GM18868 (cell line): Measurements from ENCODE around the gene NXN.
"Not testable (repeated sequence)": the region's sequence is repeated elsewhere in the genome, so short reads cannot be mapped to it uniquely, and the experiment has no call there.

Experiments
- ATAC-seq: cut with Tn5 transposase; IDR thresholded peaks from one replicate; pipeline ENCODE4 v1.9.1; 2021; ENCODE audit warnings: mild to moderate bottlenecking, moderate library complexity; ENCODE audit not compliant: unreplicated experiment

The NXN gene

DNA sequence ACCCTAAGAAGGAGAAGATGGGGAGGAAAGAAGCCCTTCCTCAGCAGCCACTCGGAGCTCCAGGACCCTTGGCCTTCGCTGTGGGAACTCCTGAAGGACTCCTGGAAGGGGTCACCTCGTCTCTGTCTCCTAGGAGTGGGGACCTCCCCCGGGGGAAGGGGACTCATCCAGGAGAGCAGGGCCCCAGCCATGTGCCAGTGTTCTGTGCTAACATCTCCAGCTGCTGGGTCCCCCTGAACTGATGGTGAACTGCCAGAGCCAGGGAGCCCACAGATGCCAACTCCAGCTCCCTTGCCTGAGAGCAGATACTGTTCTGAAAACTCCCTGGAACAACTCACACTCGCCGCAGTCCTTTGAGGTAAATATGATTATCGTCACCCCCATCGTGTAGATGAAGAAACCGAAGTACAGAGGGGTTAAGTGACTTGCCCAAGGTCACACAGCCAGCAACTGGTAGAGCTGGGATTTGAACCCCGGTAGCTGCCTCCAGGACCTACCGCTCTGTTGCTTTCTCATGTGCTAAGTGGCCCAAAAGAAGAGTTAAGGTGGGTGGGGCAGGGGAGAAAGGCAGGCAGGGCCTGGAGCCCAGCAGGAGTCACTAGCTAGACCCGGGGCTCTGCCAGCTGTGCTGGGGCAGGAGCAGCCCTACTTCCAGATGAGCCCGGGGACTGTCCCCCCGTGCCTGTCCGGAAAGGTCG lies 27.9 kb upstream of the NXN start:
- ATAC-seq: no peak

DNA sequence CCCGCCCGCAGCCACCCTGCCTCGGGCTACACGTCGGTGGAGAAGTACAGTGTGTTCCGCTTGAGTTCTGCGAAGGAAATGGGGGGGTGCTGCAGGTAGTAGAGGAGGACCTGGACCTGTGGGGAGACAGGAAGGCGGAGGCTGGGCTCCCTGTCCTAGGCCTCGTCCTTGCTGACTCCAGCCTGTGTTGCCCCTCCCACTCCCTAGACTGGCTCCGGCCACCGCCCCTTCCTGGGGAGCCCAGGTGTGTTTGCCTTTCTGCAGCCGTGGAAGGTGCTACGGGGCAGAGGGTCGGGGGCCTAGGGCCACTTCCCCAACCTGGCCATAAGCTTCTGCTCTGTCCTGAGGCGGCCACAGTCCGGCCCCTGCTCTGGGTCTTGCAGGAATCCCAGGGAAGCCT lies 26.5 kb upstream of the NXN start:
- no peak for ATAC-seq

DNA sequence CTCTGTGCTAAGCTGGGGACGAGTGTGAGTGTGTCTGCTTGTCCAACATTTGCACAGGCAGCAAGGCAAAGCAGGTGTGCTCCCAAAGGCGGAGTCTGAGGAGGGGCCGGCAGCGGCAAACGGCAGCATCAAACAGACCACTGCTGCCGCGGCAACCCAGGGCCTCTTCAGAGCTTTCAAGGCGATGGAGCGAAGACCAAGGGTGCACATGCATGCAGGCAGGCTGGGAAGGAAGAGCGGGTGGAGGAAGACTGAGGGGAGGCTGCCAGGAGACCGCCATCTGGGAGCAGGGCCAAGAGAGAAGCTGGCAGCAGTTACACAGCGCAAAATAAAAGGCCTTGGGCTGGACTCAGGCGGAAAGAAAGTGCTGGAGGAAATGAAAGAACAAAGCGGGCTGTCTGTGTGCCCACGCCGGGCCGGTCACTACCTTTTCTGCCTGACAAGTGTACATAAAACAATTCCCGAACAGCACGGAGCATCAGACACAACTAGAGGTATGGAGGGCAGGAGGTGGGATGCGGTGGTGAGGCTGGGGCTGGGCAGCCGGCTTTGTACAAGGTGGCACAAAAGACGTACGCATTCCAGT lies 25.9 kb upstream of the NXN start:
- no peak for ATAC-seq

DNA sequence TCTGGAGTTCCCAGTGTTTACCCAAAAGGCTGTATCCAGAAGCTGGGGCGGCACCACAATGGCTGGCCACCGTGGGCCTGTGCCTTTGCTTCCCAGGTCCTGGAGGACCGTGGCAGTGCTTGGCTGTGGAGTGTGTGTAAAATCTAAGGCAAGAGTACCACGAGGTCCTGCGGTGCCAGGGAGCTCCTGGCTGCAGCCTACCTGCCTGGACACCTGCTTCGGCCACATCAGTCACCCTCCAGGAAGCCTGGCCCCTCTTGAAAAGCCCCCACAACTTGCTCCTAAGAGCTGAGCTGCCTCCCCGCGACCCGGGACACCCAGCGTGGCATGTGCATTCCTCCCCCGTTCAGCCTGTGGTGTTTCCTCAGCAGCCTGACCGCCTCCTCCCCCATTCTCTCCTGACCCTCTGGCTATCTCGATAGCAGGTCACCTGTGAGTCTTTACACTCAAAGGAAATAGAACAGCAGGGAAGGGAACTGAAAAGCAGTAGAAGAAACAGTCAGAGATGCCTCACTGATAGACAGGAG lies 25.3 kb upstream of the NXN start:
- no peak for ATAC-seq

DNA sequence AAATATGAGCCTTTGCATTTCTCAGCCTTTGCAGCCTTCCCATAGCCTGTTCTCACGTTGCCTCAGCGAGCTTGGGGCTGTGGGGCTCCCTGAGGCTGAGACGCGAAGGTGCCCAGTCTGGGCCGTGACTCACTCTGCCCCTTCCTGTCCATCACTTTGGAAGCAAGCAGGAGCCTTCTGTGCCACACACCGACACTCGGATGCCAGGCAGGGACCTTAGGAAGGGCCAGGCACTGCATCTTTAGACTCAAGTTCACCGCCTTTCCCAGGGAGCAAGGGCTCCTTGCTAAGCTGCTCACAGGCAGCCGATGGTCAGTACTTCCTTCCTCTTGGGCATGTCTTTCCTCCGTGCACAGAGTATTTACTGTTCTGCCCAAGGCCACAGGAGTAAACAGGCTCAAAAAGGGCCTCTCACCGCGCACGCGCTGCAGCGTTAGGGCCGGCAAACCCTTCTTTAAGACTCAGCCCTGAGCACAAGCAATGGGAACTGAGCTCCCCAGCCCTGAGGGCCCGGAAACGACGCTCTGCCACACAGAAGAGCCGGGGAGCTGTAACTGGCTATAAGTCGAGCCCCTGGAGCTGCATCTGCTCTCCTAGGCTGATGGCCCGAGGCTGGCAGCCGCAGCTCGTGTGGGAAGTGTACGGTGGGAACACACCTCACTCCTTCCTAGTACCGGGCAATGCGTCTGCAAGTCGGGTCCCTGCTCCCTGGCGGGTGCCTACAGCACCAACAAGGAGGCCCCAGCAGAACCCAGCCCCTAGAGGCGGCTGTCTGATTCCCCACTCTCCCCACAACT lies 24.6 kb upstream of the NXN start:
- ATAC-seq: no peak

DNA sequence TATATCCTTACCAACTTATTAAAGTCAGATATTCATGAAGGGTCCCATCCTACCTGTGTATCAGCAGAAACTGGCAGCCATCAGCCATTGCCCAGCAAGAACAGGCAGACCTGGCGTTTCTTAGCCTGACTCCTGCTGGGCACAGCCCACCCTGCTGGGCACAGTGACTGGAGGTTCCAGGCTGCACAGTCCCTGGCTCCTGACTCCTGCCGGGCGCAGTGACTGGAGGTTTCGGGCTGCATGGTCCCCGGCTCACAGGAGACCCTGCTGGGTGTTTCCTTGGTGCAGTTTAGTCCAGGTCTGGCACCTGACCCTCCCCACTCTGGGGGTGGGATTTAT lies 24.0 kb upstream of the NXN start:
- ATAC-seq: no peak

DNA sequence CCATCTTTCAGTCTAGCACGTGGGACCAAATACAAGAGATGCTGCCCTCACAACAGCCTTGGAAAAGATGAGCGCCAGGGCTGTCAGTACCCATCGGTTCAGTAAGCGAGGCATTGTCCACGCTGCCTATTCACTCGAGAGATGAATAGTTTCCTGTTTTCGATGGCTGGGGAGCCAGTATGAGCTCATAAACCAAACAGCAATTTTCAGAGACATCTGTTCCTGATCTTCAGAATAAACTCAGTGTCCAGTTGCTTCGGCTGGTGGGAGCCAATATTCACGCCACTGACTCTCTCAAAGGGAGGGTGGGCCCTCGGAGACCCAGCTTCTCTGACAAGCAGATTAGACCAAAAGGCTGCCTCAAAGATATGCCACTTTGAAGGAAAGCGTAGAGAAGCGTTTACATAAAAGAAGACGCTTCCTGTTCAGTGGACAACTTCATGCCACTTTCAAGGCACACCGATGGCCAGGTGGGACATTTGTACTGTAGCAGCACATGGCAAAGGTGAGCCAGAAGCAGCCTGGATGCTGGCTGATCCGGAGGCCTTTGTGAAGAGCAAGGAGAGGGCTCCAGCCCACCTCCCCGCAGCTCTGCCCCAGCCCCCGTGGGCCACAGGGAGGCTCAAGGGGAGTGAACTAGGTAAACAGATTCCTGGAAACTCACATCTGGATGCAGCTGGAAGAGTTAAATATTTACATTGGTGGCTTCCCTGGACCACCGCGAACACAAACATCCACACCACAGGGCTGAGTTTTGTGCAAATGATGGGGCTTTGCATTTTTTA lies 23.4 kb upstream of the NXN start:
- ATAC-seq: no peak

DNA sequence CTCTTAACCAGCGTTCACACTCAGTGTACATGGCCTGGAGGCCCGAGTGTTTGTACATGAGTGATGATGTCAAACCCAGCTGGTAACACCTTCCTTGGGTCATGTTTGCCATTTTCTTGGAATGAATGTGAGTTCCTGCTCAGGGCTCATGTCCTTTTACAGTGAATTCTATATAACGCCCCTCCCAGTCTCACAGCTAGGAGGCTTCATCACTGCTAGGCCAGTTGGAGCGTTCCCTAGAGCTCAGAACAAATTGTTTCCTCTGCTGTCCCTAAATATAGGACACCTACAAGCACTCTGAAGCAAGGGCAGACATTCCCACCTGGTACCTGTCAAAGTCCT lies 22.8 kb upstream of the NXN start:
- no peak for ATAC-seq

DNA sequence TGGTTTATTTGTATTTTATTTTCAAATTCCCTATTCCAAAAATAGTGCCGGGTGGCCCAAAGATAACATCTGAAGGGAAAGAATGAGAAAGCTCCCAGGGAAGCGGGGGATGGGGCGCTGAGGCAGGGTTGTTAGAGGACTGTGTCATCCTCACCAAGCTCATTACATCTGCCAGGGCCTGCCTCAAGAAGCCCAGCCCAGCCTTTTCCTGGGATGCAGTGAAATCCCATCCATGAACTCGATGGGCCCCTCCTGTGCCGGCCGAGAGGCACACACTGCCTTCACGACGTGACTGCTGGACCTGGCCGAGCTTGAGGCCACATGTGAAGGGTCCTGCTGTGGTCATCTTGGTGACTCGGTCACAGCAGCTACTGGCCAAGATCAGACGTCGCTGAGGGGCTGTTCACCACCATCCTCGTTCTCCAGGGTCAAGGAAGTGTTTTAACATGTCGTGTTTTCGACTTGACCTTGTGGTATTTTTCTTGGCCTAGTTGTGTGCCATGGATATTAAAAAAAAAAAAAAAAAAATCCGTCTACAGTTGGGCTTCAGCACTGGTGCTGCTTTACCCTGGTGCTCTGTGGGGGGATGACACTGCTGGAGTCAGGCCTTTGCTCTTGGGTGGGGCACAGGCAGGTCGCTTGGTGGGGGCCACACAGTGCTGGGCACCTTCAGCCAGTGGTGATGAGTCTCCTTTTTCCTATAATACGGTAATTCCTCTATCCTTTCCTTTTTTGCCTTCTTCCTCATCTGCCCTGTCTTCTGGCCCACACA lies 22.2 kb upstream of the NXN start:
- no peak for ATAC-seq

DNA sequence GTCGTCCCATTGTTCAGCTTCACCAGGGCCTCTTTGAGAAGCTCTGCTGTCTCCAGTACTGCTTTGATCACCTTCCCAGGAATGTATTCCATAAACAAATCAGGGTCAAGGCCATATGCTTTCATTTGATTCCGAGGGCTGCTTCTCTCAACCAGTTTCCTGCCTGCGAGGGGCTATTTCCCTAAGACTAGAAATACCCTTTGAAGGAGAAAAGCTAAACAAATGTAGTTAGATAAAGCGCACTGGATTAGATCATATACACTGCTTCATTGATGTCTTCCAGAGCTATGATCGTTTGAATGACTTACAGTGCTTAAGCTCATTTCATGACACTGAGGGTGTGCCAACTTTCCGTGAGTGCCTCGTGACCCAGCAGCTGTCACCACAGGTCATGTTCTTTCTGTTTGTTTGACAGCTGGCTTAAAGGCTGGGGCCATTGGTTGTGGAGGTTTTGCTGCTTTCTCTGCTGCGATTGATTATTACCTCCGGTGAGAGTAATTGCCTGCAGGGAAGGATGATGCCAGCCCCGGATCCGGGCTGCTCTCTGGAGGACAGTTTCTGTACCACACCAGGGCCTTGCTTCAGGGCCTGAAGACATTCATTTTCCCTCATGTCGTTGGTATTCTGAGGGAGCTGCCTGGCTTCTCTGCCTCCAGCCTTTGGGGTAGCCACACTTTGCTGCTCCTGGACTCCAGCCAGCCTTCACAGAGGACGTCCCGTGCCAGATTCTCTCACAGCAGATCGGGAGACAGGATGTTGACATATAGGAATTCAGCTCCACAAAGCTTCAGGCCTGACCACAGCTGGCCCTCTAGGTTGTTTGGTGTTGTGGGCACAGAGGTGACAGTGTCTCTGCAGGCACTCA lies 21.3 kb upstream of the NXN start:
- no peak for ATAC-seq

DNA sequence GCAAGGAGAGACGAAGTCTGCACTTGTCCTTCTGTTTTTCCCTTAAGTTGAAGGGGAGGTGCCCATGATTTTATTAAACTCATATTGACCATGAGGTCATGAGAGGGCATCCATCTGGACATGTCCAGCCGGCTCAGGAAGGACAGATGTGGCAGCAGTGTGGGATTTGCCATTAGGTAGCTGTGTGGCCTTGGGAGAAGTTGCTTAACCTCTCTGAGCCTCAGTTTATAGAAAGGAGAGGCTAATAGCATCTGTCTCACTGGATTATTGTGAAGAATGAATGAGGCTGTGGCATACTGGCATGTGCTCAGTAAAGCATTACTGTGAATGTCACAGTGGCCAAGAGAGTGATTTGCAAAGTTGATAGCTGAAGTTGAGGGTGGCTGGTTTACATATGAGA lies 18.5 kb upstream of the NXN start:
- ATAC-seq: no peak

DNA sequence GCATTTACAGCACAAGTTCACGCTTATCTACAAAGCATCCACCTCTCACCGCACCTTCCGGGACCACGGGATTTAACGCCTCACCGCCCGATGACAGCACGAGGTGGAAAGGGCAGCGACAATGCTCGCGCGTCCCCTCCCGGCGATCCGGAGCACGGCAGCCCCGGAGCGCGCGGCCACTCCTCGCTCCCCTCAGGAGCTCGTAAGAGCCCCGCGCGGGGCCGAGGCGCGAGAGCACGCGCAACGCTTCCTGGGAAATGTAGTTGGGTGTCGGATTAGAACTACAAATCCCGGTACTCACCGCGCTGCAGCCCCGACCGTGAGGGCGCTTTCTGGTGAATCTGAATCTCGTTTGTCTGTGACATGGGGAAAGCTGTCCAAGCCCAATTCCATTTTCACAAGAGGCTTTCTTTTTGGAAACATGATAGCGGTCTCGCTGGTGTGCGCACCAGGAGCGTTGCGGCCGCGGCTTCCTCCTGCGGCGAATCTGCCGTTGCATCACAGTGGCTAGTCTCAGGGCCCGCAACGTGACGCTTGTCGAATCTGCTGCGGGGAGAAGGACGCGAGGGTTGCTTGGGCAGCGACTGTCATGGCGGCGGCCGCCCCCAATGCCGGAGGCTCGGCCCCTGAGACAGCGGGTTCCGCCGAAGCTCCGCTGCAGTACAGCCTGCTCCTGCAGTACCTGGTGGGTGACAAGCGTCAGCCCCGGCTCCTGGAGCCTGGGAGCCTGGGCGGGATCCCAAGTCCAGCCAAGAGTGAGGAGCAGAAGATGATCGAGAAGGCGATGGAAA lies 17.2 kb upstream of the NXN start, which contains the start of gene TIMM22:
TSS of gene TIMM22 (plus strand) at position 576 of the 791 bp plus-strand sequence. CDS start at position 590, 14 bp downstream.
- ATAC-seq: peak; percentile 85

DNA sequence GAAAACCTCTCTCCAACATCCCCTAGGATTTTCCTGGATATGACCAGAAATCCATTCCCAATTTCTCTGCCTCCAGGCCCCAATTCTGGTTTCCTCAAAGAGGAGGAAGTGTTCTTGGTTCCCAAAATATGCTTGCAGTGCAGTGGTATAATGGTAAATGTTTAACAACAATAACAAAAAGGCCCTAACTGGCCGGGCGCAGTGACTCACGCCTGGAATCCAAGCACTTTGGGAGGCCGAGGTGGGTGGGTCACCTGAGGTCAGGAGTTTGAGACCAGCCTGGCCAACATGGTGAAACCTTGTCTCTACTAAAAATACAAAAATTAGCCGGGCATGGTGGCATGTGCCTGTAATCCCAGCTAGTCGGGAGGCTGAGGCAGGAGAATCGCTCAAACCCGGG lies 15.7 kb upstream of the NXN start:
- not testable (repeated sequence) for ATAC-seq

DNA sequence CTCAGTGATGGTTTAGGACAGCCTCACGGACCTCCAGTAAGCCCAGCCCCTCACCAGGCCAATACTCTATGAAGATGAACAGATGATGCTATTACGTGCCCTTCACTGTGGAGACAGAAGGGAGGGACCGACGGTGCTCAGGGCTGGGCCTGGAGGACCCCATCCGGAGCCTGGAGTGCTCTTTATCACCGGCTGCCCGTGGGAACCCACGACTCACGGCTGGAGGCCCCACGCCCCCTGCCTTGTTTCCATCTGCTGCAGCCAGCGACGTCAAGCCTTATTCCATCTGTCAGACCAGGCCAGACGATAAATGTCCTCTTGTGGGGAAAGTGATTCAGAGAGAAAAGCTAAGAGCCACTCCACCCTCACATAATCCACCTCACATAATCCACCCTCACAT lies 13.4 kb upstream of the NXN start:
- ATAC-seq: no peak

DNA sequence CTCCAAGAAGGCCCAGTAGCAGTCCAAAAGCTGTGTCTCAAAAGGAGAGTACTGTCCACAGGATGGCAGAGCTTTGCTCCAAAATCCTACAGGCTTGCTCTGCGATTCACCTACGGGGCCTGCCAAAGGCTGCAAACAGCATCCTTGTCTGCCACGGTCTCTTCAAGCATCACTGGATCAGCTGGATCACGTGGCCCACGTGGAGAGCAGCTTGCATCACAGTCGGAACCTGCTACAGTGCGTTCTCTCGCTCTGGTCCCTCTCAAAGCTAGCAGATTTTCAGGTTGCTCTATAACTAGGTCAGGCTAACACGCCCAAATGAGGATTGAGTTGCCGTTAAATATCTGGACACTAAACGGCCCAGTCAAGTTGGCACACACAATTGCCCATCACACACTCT lies 9.0 kb upstream of the NXN start:
- no peak for ATAC-seq

DNA sequence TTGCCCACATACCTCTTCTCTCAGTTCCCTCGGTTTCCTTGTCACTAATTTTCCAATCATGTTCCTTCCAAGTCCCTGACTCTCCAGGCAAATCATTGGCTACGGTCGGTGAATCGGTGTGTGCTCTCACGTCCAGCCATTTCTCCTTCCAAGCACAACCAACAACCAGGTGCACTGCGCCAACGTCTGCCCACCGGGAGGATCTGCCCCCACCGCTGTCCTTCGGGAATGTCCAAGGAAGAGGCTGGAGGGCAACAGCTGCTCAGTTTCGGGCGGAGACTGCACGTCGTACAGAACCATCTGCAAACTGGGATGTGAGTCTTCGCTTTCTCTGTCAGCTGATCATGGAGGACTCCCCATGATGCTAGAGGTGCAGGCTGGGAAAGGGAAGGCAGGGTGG lies 8.4 kb upstream of the NXN start:
- no peak for ATAC-seq

DNA sequence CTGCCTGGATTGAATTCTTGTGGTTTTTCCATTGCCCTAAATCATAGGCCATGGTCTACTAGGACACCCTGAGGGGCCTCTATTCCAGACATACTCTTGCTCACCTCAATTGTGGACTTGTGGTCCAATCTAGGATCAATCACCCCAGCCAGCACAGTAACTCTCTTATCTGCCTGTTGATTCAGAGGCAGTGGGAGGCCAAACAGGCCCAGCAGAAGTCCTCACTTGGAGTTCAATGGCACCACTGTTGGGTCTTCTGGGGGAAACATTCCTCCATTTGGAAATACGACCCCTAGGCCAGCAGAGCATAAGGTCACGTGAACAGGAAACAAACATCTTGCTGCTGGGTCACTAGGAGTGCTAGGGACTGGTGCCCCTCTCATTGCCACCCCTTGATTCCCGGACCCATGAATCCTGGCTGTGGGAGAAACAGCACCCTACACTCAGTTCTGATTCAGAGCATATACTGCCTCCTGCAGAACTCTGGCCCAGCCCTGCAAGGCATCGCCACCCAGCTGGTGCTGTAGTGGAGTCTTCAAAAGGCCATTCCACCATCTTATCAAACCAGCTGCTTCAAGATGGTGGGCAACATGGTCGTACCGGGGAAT lies 6.8 kb upstream of the NXN start:
- no peak for ATAC-seq

DNA sequence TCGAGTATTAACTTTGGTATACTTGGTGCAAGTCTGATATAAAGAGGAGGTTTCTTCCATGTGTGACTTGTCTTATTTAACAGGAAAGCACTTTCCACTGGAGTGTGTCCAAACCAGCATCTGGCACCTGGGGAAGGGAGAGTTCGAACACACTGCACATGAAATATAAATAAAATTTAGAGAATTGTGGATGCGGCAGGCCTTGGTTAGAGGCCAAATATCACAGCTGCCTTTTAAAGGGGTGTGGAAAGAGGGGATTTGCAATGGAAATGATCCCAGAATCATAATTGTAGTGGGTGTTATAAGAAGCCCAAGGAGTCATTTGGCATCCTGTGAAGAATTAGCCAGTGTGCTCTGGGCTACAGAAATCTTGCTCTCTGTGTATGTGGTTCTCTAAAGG lies 4.3 kb upstream of the NXN start:
- ATAC-seq: no peak

DNA sequence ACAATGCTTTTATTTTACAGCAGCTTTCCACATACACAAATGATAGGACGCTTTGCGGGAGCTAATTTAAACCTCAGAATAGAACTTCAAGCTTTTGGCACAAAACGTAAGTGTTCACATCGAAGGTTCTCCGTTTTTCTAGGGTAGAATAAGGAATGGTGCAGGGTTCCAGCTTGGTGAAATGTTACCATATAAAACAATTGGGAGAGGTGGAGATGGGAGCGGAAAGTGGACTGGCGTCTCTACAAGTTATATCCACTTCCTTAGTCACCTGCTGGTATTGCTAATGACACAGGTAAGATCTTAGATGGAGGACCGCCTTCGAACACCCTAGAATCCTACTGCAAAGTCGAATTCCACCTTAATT lies 1.7 kb upstream of the NXN start:
- ATAC-seq: no peak
